Erythroblast (primary cell): ENCODE results near the gene GTF2IRD2.
"Not testable (repeated sequence)": the region's sequence is repeated elsewhere in the genome, so short reads cannot be mapped to it uniquely, and the experiment has no call there.

Experiments
- DNase-seq, 2 experiments: peaks; one replicate each; lab custom pipeline; 2025; lab: John Stamatoyannopoulos, UW
- POLR2A ChIP-seq: IDR thresholded peaks from 2 replicates; pipeline ENCODE4 v1.6.1; 2011; ENCODE audit warnings: mild to moderate bottlenecking, low read length

Gene GTF2IRD2

GRCh38 chr7:74850833-74851721, at the start of gene GTF2IRD2:
TSS of gene GTF2IRD2 (minus strand) at chr7:74851605. CDS start at chr7:74836378, 15,227 bp downstream.
- not testable (repeated sequence) for DNase-seq

GRCh38 chr7:74890158-74891123, 39.0 kb upstream of the GTF2IRD2 start:
- peak; percentile 76 to 83 for DNase-seq
- TF ChIP-seq POLR2A, result peak; percentile 50

- not testable (repeated sequence) for DNase-seq
Observed at GRCh38 chr7:74889518-74890129, 38.2 kb upstream of the GTF2IRD2 start.

- not testable (repeated sequence) for DNase-seq
Observed at GRCh38 chr7:74885295-74885694, 33.9 kb upstream of the GTF2IRD2 start.

- not testable (repeated sequence) for DNase-seq
Observed at GRCh38 chr7:74882110-74882509, 30.7 kb upstream of the GTF2IRD2 start.

- DNase-seq, result not testable (repeated sequence)
Observed at GRCh38 chr7:74874748-74875512, 23.5 kb upstream of the GTF2IRD2 start.

GRCh38 chr7:74874104-74874747, 22.8 kb upstream of the GTF2IRD2 start:
- DNase-seq, result not testable (repeated sequence)

GRCh38 chr7:74872542-74872941, 21.1 kb upstream of the GTF2IRD2 start:
- not testable (repeated sequence) for DNase-seq

GRCh38 chr7:74865777-74866176, 14.4 kb upstream of the GTF2IRD2 start:
- not testable (repeated sequence) for DNase-seq

GRCh38 chr7:74849853-74850252, 1.6 kb downstream of the GTF2IRD2 start:
- DNase-seq, result not testable (repeated sequence)

- DNase-seq, result not testable (repeated sequence)
Observed at GRCh38 chr7:74830411-74830810, 21.0 kb downstream of the GTF2IRD2 start.

GRCh38 chr7:74829959-74830358, 21.4 kb downstream of the GTF2IRD2 start:
- not testable (repeated sequence) for DNase-seq

GRCh38 chr7:74821259-74821658, 30.1 kb downstream of the GTF2IRD2 start:
- DNase-seq, result not testable (repeated sequence)

GRCh38 chr7:74820146-74820805, 31.1 kb downstream of the GTF2IRD2 start:
- DNase-seq, result not testable (repeated sequence)

GRCh38 chr7:74815882-74816281, 35.5 kb downstream of the GTF2IRD2 start:
- not testable (repeated sequence) for DNase-seq

- DNase-seq, result not testable (repeated sequence)
Observed at GRCh38 chr7:74798644-74799043, 52.8 kb downstream of the GTF2IRD2 start.

- not testable (repeated sequence) for DNase-seq
Observed at GRCh38 chr7:74797848-74798622, 53.4 kb downstream of the GTF2IRD2 start.

- not testable (repeated sequence) for DNase-seq
Observed at GRCh38 chr7:74789200-74789736, 62.1 kb downstream of the GTF2IRD2 start.
